Heart right ventricle (tissue), 16 donors: Measurements from ENCODE around the gene EXD2. TPM values are rescaled to one million over a fixed set of nuclear protein-coding genes. Genes with fewer than 3 reads are reported as not detected.
A peak's percentile ranks its signal among the peaks of the same experiment; 100 is the strongest.

Source experiments
- ATAC-seq, 8 donors: fragments of 200-7000 bp; cut with Tn5 transposase; one replicate each; pipeline ENCODE4 v1.9.1; 2020; ENCODE audit warnings: mild to moderate bottlenecking in 8 of 8, moderate library complexity in 8 of 8, moderate number of reproducible peaks in 1 of 8
- DNase-seq, 2 donors: peaks; one replicate each; pipeline ENCODE4 v3.0.0-alpha.2; 2020
- H3K27ac ChIP-seq, 10 donors: fragments of 200-600 bp; sonication (generic) in 2 of 10; one replicate each; pipeline versions ENCODE4 v1.5.0 to v1.8.0; 2020 to 2022; ENCODE audit warnings: mild to moderate bottlenecking in 3 of 10
- H3K27me3 ChIP-seq, 7 donors: fragments of 200-600 bp; one replicate each; pipeline ENCODE4 v1.8.0; 2021 to 2022; ENCODE audit warnings: mild to moderate bottlenecking in 2 of 7
- H3K36me3 ChIP-seq, 9 donors: fragments of 200-600 bp; sonication (generic) in 1 of 9; one replicate each; pipeline versions ENCODE4 v1.5.0 to v1.8.0; 2020 to 2022; ENCODE audit warnings: mild to moderate bottlenecking in 2 of 9
- H3K4me1 ChIP-seq, 9 donors: fragments of 200-600 bp; sonication (generic) in 1 of 9; one replicate each; pipeline versions ENCODE4 v1.5.0 to v1.8.0; 2020 to 2022; ENCODE audit warnings: mild to moderate bottlenecking in 4 of 9
- H3K4me3 ChIP-seq, 10 donors: fragments of 200-600 bp; sonication (generic) in 2 of 10; one replicate each; pipeline versions ENCODE4 v1.5.0 to v1.8.0; 2020 to 2022; ENCODE audit warnings: mild to moderate bottlenecking in 7 of 10, moderate library complexity in 2 of 10
- H3K9me3 ChIP-seq, 11 donors: fragments of 200-600 bp in 10 of 11; sonication (generic) in 2 of 11; one replicate each; pipeline versions ENCODE4 v1.5.0 to v1.8.0; 2013 to 2022; ENCODE audit warnings: mild to moderate bottlenecking in 2 of 11, control low read depth in 1 of 11, moderate library complexity in 1 of 11
- WGBS, 2 donors: extraction: QIAGEN DNeasy Blood & Tissue Kit; methylation state at CpG; one replicate each; pipeline ENCODE4 v1.1.7; 2013; ENCODE audit warnings: inconsistent platforms in 1 of 2; 5-methylcytosine and 5-hydroxymethylcytosine counted together
- intact Hi-C, 10 donors: fragments of 100-400 bp; cut with DNase I; formaldehyde crosslinking; loops; one replicate each; pipeline versions ENCODE4 v1.11.1 to v1.14.2; 2022
- polyA plus RNA-seq, 2 donors: library from polyadenylated mRNA; stranded (reverse); fragments of 200-250 nt; gene quantifications; one replicate each; pipeline ENCODE4 v1.2.3, GENCODE V29; 2013
- total RNA-seq, 10 donors: library from RNA; stranded (reverse); fragmentation: NEBNext Ultra II Directional in 3 of 10; extraction: Animal tissue kit (Norgen Biotek cat#: 25700) in 3 of 10; gene quantifications; one replicate each; pipeline versions ENCODE4 v1.2.1 to v1.2.4, GENCODE V29; 2021 to 2023
- TF ChIP-seq, protein P1 (sequence below), 9 donors: fragments of 200-600 bp; sonication (generic) in 2 of 9; IDR thresholded peaks; one replicate each; pipeline versions ENCODE4 v1.5.0 to v1.8.0; 2021 to 2022; ENCODE audit warnings: antibody characterized with exemption in 9 of 9, mild to moderate bottlenecking in 5 of 9, moderate library complexity in 1 of 9
- donor health status: Arrhythmogenic right ventricular cardiomyopathy.
- donor health status: ischemic (EF 13 %, LVEDD 7.1; RV severe dilation, severe dysfunction).
- donor health status: healthy with polysubstance abuse.
- donor health status: DM: no; HTN: yes; CAD: no.
- donor health status: DM: no; HTN: no; CAD: no.
- donor health status: ischemic (EF 25% LVEDD 6.9; RV normal size, moderate dysfunction).
- donor health status: ischemic (EF 25% LVEDD 5.7; RV mildly dilated, moderate dysfunction).
- donor health status: healthy.
- donor health status: DM: yes; HTN: yes; CAD: no.
- donor health status: Ischemic cardiomyopathy.
- donor health status: ischemic (EF 35%, LVEDD 5.7; RV mildly dilated, moderate dysfunction).
- donor health status: nonischemic (EF 11% LVEDD 7.7; RV severe dilation, severe dysfunction).
- donor health status: DM: yes; HTN: yes; CAD: no.
- donor health status: PGD.
- donor health status: ischemic (EF 29% LVEDD 5.4; RV normal size, mild dysfunction).
- donor health status: nonischemic (EF 23%, LVEDD 6.1; RV moderate dilation, normal function).

The EXD2 gene
- total and polyA plus RNA-seq, 12 donors: 9.8 to 22.4 (median 16.2) TPM

DNA sequence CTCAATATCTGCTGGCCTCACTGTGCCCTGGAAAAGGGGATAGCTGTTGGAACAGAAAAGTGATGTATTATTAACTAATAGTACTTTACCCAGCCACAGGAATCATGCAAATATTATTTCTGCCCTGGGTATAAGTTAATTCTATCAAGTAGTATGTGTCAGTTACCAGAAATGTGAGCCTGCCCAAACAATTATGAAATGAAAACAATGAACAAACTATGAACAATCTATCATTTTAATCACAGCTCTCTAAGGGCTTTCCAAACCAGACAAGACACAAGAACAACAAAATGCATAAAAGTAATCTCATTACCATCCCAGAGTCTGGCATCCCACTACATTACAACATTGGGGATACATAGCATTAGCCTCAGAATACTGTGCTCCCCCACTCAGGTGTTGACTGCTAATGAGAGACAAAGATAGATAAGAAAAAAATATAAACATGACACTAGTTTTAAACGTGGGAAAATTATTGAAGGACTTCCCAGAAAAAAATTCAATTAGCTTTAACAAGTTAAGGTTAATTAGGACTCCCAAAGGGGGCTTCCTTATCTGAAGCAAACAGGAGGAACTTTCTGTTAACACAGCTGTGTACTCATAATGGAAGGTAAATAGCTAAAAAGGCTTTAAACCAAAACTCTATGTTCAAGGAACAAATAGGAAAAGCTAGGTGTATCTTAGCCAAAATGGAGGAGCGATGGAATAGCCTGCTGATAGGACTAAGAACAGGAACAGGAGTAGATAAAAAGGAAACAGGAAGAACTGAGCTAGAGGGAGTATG is 41.6 kb upstream of the EXD2 start:
- WGBS, 2 donors: 28 to 30% methylated on average over 2 of the region's 2 CpGs
- H3K4me1 ChIP-seq: peaks cover 3 to 54% (median 36%) of the 10 kb centered on the region in 9 donors
- H3K9me3 ChIP-seq: no peaks in the 10 kb centered on the region
- no peaks in the 10 kb centered on the region for H3K27me3 ChIP-seq
- H3K4me3 ChIP-seq: no peak overlapping the region
- H3K27ac ChIP-seq: peak overlapping the region in 3 of 10 donors; percentile 20 to 98 (median 93)
- TF ChIP-seq, protein P1, sequence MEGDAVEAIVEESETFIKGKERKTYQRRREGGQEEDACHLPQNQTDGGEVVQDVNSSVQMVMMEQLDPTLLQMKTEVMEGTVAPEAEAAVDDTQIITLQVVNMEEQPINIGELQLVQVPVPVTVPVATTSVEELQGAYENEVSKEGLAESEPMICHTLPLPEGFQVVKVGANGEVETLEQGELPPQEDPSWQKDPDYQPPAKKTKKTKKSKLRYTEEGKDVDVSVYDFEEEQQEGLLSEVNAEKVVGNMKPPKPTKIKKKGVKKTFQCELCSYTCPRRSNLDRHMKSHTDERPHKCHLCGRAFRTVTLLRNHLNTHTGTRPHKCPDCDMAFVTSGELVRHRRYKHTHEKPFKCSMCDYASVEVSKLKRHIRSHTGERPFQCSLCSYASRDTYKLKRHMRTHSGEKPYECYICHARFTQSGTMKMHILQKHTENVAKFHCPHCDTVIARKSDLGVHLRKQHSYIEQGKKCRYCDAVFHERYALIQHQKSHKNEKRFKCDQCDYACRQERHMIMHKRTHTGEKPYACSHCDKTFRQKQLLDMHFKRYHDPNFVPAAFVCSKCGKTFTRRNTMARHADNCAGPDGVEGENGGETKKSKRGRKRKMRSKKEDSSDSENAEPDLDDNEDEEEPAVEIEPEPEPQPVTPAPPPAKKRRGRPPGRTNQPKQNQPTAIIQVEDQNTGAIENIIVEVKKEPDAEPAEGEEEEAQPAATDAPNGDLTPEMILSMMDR (IDR thresholded peaks at IDR 0.05): no peak
- peaks cover 0 to 39% (median 0%) of the 10 kb centered on the region in 9 donors for H3K36me3 ChIP-seq
- DNase-seq (no peak), ATAC-seq (no peak)
- intact Hi-C loops: loop anchor here in 7 of 10 donors (2.0 to 10.0 kb wide), 6 partner anchors 19 to 215 kb away; partner anchors contain the start of gene EXD2 (in 4 of the 7)

DNA sequence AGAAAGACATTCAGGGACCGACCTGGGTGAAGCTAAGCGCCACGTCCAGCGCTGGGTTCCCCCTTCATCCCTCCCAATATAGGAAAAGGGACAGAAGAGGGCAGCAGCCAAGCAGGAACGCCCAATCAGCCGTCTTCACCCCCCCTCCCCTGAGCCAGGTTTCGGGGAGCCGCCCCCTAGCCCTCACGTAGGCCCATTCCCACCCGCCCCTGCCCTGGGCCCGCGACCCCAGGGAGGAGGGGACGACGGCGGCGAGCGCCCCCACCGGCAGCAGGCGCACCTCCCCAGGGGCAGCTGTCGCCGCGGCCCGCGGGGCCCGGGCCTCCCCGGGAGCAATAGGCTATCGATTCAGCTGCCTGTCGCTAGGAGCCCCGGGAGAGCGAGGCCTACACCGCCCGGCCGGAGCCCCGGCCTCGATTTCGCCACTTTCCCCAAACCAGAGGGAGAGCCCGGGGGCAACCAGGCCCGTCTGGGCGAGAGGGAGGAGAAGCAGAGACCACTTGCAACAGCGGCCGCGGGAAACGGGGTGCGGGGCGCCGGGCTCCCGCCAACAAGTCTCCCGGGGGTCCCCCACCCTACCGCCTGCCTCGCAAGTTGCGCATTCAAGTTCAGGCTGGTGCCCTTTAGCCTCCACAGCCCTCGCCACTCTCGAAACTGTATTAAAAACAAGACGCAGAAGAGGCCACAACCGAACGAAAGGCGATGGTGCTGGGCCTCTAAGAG is 39.7 kb upstream of the EXD2 start:
- H3K36me3 ChIP-seq: peaks cover 0 to 29% (median 0%) of the 10 kb centered on the region in 9 donors
- intact Hi-C loops: loop anchor here in 6 of 10 donors (2.0 to 10.0 kb wide), 5 partner anchors 21 to 91 kb away; partner anchors contain the start of gene EXD2 (in 4 of the 6)
- no peaks in the 10 kb centered on the region for H3K9me3 ChIP-seq
- peaks cover 3 to 50% (median 39%) of the 10 kb centered on the region in 9 donors for H3K4me1 ChIP-seq
- peak; percentile 73 to 91 (median 78) for ATAC-seq
- TF ChIP-seq, protein P1 (IDR thresholded peaks at IDR 0.05): peak; percentile 32 to 75 (median 63)
- peak overlapping the region; percentile 79 to 98 (median 90) for H3K4me3 ChIP-seq
- WGBS, 2 donors: 0 to 1% methylated on average over 55 to 57 of the region's 57 CpGs
- DNase-seq: peak; percentile 67 to 78
- no peaks in the 10 kb centered on the region for H3K27me3 ChIP-seq
- H3K27ac ChIP-seq: peak overlapping the region; percentile 71 to 98 (median 94)

DNA sequence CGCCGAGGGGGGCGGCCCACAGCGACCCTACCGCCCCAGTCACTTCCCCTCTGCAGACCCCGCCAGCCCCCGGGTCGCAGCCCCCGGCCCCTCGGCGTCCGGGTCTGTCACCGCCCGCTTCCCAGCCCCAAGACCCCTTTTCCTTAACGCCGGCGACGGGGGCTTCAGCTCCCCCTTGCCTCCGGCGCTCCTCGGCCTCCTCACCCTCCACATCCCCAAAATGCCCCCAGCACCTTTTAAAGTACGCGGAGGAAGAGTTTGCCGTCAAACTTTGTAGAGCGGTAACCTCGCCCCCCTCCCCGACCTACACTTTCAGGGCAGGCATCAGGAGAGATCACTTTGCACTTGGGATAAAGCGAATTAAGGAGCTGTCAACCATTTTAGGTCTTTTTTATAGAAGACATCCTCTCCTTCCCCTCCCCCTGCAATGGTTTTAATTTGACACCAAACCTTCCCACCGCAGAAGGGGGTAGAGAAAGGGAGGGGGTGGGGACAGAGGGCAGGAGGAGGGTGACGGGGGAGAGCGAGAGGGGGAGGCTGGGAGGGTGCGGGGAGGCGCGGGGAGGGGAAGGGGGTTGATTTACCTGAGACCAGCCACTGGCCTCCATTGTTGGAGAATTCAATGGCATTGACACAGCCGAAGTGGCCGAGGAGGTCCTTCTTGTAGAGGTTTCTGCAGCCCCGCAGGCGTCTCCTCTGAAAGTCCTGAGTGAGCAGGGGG is 39.0 kb upstream of the EXD2 start:
- Histone ChIP-seq H3K9me3 (no peaks in the 10 kb centered on the region), H3K27ac (peak overlapping the region; percentile 71 to 98 (median 94)), H3K27me3 (no peaks in the 10 kb centered on the region), H3K4me3 (peak overlapping the region; percentile 79 to 98 (median 90)), H3K4me1 (peaks cover 3 to 44% (median 39%) of the 10 kb centered on the region in 9 donors), H3K36me3 (peaks cover 0 to 22% (median 0%) of the 10 kb centered on the region in 9 donors)
- 0 to 1% methylated on average over 38 of the region's 38 CpGs for WGBS, 2 donors
- ATAC-seq: peak; percentile 13 to 65 (median 34)
- intact Hi-C loops: loop anchor here in 6 of 10 donors (5.0 to 10.0 kb wide), 4 partner anchors 40 to 90 kb away; partner anchors contain the start of gene EXD2 (in 4 of the 6)
- TF ChIP-seq, protein P1 (IDR thresholded peaks at IDR 0.05): no peak
- DNase-seq: peak; percentile 28 to 41

DNA sequence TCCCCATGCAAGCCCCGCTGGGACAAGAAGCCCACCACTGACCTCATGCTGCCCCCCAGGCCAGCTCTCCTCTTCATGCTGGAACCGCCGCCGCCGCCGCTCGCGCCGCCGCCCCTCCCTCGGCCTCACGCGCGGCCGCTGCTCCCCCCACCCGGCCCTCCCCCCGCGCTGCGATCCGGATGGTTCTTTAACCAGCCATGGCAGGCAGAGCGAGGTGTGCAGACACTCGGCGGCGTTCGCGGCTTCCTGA is 38.5 kb upstream of the EXD2 start, which contains the start of gene DCAF5:
DCAF5 (minus strand) TSS at position 218 of the 250 bp plus-strand sequence; CDS start at position 77, 141 bp downstream.
- 1% methylated on average over 25 to 26 of the region's 26 CpGs for WGBS, 2 donors
- ATAC-seq: no peak
- Histone ChIP-seq H3K36me3 (peaks cover 0 to 17% (median 0%) of the 10 kb centered on the region in 9 donors), H3K27ac (peak within 1 kb of the TSS; percentile 76 to 98 (median 94)), H3K9me3 (no peaks in the 10 kb centered on the region), H3K27me3 (no peaks in the 10 kb centered on the region), H3K4me3 (peak within 1 kb of the TSS; percentile 79 to 98 (median 90)), H3K4me1 (peaks cover 3 to 44% (median 36%) of the 10 kb centered on the region in 9 donors)
- TF ChIP-seq, protein P1 (IDR thresholded peaks at IDR 0.05): no peak
- intact Hi-C loops: loop anchor here in 6 of 10 donors (5.0 to 10.0 kb wide), 4 partner anchors 39 to 89 kb away; partner anchors contain the start of gene EXD2 (in 4 of the 6)
- DNase-seq: peak in 1 of 2 donors; percentile 94
